PC-3 (cell line): ENCODE measurements around the gene ADAM23.

Experiments used
- EZH2 ChIP-seq: fragments of 300-600 bp; sonication (generic); IDR thresholded peaks from one replicate; pipeline ENCODE4 v1.6.1; 2017; ENCODE audit warnings: antibody characterized with exemption, mild to moderate bottlenecking, low read length; ENCODE audit not compliant: unreplicated experiment
- EZH2phosphoT487 ChIP-seq: fragments of 300-600 bp; sonication (generic); IDR thresholded peaks from 2 replicates; pipeline ENCODE4 v1.6.1; 2018; ENCODE audit warnings: mild to moderate bottlenecking, antibody characterized with exemption, low read length, borderline replicate concordance

DNA sequence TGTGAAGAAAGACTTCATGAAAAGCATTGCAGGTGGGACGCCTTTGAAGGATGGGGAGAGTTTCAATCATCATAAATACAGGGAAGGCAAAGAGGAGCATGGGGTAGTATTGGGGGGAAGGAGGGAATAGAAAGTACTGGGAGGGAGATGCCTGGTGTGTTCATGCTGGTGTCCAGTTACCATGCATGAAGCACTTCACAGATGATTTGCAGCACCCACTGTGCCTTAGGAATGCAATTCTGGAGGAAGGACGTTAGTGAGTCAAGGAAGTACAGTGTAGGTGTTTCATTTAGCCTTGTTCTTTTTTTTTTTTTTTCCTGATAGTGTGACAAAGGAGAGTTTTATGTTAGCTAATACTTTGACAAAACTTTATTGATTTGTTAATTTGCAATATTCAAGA lies 36.8 kb downstream of the ADAM23 start:
- TF ChIP-seq EZH2phosphoT487 = no peak
- no peak for TF ChIP-seq EZH2
